ENCODE results near the gene FAM170B. TPM values are rescaled to one million over a fixed set of nuclear protein-coding genes. Genes with fewer than 3 reads are reported as not detected.

FAM170B gene
- polyA plus RNA-seq, 1 of the 3 experiments (the other 2 are of a cell fraction), result not detected

DNA sequence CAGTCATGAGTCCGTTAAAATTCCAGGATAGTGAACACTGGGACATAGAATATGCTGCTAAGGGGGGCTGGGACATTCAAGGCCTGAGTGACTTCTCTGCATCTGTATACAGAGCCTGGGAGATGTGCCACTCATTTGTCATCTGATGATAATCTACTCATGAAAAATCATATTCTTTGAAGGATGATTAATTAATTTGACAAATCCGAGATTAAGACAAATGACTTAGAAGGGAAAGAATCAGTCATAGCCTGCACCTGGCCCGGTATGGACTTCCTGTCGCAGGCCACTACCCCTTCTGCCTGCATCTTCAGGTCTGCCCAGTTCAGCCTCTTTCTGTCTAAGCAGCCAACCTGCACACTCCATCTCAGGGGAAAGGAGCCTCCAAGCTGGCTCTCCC, 18.8 kb upstream of the FAM170B start (continued):
- TF ChIP-seq, protein P1, sequence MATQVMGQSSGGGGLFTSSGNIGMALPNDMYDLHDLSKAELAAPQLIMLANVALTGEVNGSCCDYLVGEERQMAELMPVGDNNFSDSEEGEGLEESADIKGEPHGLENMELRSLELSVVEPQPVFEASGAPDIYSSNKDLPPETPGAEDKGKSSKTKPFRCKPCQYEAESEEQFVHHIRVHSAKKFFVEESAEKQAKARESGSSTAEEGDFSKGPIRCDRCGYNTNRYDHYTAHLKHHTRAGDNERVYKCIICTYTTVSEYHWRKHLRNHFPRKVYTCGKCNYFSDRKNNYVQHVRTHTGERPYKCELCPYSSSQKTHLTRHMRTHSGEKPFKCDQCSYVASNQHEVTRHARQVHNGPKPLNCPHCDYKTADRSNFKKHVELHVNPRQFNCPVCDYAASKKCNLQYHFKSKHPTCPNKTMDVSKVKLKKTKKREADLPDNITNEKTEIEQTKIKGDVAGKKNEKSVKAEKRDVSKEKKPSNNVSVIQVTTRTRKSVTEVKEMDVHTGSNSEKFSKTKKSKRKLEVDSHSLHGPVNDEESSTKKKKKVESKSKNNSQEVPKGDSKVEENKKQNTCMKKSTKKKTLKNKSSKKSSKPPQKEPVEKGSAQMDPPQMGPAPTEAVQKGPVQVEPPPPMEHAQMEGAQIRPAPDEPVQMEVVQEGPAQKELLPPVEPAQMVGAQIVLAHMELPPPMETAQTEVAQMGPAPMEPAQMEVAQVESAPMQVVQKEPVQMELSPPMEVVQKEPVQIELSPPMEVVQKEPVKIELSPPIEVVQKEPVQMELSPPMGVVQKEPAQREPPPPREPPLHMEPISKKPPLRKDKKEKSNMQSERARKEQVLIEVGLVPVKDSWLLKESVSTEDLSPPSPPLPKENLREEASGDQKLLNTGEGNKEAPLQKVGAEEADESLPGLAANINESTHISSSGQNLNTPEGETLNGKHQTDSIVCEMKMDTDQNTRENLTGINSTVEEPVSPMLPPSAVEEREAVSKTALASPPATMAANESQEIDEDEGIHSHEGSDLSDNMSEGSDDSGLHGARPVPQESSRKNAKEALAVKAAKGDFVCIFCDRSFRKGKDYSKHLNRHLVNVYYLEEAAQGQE (IDR thresholded peaks at IDR 0.05; ENCODE audit: low read depth, low read length), result no peak
- no peak for TF ChIP-seq TCF12 (IDR thresholded peaks at IDR 0.05)
- TF ChIP-seq, protein P2, sequence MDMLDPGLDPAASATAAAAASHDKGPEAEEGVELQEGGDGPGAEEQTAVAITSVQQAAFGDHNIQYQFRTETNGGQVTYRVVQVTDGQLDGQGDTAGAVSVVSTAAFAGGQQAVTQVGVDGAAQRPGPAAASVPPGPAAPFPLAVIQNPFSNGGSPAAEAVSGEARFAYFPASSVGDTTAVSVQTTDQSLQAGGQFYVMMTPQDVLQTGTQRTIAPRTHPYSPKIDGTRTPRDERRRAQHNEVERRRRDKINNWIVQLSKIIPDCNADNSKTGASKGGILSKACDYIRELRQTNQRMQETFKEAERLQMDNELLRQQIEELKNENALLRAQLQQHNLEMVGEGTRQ (IDR thresholded peaks at IDR 0.05; ENCODE audit: borderline replicate concordance, low read depth, low read length), result no peak

DNA sequence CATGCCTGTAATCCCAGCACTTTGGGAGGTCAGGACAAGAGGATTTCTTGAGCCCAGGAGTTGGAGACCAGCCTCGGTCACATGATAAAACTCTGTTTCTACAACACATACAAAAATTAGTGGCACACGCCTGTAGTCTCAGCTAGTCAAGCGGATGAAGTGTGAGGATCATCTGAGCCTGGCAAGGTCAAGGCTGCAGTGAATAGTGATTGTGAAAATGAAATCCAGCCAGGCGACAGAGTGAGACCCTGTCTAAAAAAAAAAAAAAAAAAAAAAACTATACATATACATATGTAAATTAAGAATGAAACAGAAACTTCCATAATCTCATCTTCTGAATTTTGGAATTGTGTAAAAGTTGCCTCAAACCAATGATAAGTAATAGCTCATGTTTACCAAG, 18.2 kb upstream of the FAM170B start:
- Histone ChIP-seq H3K4me2 (no peak overlapping the region), H3K9me2 (no peaks in the 10 kb centered on the region), H2AFZ (ENCODE audit: low read depth) (no peak overlapping the region), H3K27me3 (ENCODE audit: insufficient read depth) (no peaks in the 10 kb centered on the region), H3K4me1 (ENCODE audit: control insufficient read depth in 1 of 2, insufficient read depth in 2 of 2, low read depth in 1 of 2, low read length in 1 of 2) (peaks cover 0 to 38% of the 10 kb centered on the region in 2 experiments; a peak in 2 of 4 replicates), H3K36me3 (replicated peaks in 1 of 2; ENCODE audit: control insufficient read depth in 1 of 2, insufficient read depth in 2 of 2, low read length in 1 of 2) (no peaks in the 10 kb centered on the region), H3F3A (replicated peaks; ENCODE audit: insufficient read depth) (no peaks in the 10 kb centered on the region), H4K20me1 (ENCODE audit: insufficient read depth) (no peaks in the 10 kb centered on the region), H3K4me3 (ENCODE audit: low read depth in 2 of 2, low read length in 1 of 2) (no peak overlapping the region), H3K9me3 (no peaks in the 10 kb centered on the region), H3K79me2 (ENCODE audit: insufficient read depth) (no peaks in the 10 kb centered on the region), H3K9ac (no peak overlapping the region), H3K27ac (ENCODE audit: low read depth in 2 of 2, low read length in 1 of 2) (peak overlapping the region in 1 of 2 experiments; percentile 99; a peak in 2 of 4 replicates)
- TF ChIP-seq ELF1 (IDR thresholded peaks at IDR 0.05) (no peak), NFIC (IDR thresholded peaks at IDR 0.05; ENCODE audit: borderline replicate concordance) (no peak), TAF1 (IDR thresholded peaks at IDR 0.05; ENCODE audit: borderline replicate concordance, low read depth, low read length) (no peak), FOXJ3 (CRISPR knock-in tag; IDR thresholded peaks at IDR 0.05) (no peak), FOSL2 (IDR thresholded peaks at IDR 0.05; ENCODE audit: borderline replicate concordance, low read depth) (no peak), JUND (IDR thresholded peaks at IDR 0.05) (no peak), FOXM1 (IDR thresholded peaks at IDR 0.05; ENCODE audit: low read depth) (no peak)
- TF ChIP-seq, protein P3, sequence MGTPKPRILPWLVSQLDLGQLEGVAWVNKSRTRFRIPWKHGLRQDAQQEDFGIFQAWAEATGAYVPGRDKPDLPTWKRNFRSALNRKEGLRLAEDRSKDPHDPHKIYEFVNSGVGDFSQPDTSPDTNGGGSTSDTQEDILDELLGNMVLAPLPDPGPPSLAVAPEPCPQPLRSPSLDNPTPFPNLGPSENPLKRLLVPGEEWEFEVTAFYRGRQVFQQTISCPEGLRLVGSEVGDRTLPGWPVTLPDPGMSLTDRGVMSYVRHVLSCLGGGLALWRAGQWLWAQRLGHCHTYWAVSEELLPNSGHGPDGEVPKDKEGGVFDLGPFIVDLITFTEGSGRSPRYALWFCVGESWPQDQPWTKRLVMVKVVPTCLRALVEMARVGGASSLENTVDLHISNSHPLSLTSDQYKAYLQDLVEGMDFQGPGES (IDR thresholded peaks at IDR 0.05; ENCODE audit: low read depth, low read length), result no peak
- TF ChIP-seq, protein P4, sequence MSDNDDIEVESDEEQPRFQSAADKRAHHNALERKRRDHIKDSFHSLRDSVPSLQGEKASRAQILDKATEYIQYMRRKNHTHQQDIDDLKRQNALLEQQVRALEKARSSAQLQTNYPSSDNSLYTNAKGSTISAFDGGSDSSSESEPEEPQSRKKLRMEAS (IDR thresholded peaks at IDR 0.05; ENCODE audit: low read depth), result no peak
- TF ChIP-seq, protein P5, sequence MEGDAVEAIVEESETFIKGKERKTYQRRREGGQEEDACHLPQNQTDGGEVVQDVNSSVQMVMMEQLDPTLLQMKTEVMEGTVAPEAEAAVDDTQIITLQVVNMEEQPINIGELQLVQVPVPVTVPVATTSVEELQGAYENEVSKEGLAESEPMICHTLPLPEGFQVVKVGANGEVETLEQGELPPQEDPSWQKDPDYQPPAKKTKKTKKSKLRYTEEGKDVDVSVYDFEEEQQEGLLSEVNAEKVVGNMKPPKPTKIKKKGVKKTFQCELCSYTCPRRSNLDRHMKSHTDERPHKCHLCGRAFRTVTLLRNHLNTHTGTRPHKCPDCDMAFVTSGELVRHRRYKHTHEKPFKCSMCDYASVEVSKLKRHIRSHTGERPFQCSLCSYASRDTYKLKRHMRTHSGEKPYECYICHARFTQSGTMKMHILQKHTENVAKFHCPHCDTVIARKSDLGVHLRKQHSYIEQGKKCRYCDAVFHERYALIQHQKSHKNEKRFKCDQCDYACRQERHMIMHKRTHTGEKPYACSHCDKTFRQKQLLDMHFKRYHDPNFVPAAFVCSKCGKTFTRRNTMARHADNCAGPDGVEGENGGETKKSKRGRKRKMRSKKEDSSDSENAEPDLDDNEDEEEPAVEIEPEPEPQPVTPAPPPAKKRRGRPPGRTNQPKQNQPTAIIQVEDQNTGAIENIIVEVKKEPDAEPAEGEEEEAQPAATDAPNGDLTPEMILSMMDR (IDR thresholded peaks at IDR 0.05), result no peak
- TF ChIP-seq, protein P6, sequence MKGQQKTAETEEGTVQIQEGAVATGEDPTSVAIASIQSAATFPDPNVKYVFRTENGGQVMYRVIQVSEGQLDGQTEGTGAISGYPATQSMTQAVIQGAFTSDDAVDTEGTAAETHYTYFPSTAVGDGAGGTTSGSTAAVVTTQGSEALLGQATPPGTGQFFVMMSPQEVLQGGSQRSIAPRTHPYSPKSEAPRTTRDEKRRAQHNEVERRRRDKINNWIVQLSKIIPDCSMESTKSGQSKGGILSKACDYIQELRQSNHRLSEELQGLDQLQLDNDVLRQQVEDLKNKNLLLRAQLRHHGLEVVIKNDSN (IDR thresholded peaks at IDR 0.05; ENCODE audit: borderline replicate concordance, low read depth), result no peak
- WGBS (ENCODE audit: low lambda C conversion rate), result 32% methylated on average over 4 of the region's 4 CpGs
- DNase-seq, result no peak
- CTCF ChIA-PET, result interaction anchor here (0.8 to 1.5 kb wide), 2 partner anchors 9 to 496 kb away, joined by 3 to 5 read pairs; no protein-coding TSS in a partner anchor
- POLR2A ChIA-PET, result no interaction called here

Data from SK-N-SH (cell line).